ENCODE results near the gene HARS2.
"Not testable (repeated sequence)": the region's sequence is repeated elsewhere in the genome, so short reads cannot be mapped to it uniquely, and the experiment has no call there.

DNA sequence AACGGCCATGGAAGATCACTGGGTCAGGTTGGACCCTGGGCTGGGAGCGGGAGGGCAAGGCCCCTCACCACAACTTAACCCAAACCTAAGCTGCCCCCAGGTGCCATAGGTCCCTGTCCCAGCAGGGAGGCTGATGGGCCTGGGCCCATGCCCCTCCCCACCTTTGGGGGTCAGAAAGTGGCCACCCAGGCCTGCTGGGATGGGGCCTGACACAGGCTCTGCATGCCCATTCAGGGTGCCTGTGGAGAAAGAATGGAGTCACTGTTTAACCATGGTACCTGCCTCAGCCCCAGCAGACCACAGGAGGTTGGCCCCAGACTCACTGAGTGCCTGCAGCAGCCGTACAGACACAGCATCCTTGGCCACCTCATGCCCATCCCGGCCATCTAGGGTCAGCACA is 20.2 kb upstream of the HARS2 start:
- not testable (repeated sequence) for TF ChIP-seq CTCF, POLR2A, POLR2AphosphoS5 (IDR thresholded peaks at IDR 0.05)

Data from upper lobe of left lung (tissue), 4 donors.